Peyer's patch (tissue), 4 donors: Measurements from ENCODE around the gene GPANK1.

ENCODE experiments used
- CTCF ChIP-seq, 6 experiments: fragments of 450-650 bp in 4 of 6; fragments of 200-600 bp in 2 of 6; sonication (generic) in 1 of 6; IDR thresholded peaks; one replicate each; pipeline ENCODE4 v1.5.1; 2017 to 2019; ENCODE audit warnings: antibody characterized with exemption in 6 of 6, mild to moderate bottlenecking in 3 of 6, moderate library complexity in 1 of 6
- POLR2A ChIP-seq, 2 donors: fragments of 450-650 bp; IDR thresholded peaks; one replicate each; pipeline ENCODE4 v1.5.1; 2017; ENCODE audit warnings: antibody characterized with exemption in 2 of 2, mild to moderate bottlenecking in 2 of 2, moderate library complexity in 2 of 2

GRCh38 chr6:31658158-31658688 is 6.6 kb downstream of the GPANK1 start:
- TF ChIP-seq POLR2A (IDR thresholded peaks at IDR 0.05) (no peak), CTCF (IDR thresholded peaks at IDR 0.05) (no peak)
